Ovary (tissue), 9 donors: Measurements from ENCODE around the gene CORO6. TPM values are rescaled to one million over a fixed set of nuclear protein-coding genes. Genes with fewer than 3 reads are reported as not detected.

Experiments used
- DNase-seq, 5 donors: peaks; one replicate each; pipeline ENCODE4 v3.0.0-alpha.2; 2019 to 2020
- H3K27ac ChIP-seq, 2 donors: fragments of 200-600 bp; one replicate each; pipeline versions ENCODE4 v1.5.1 to v1.8.0; 2019 to 2022
- H3K27me3 ChIP-seq: fragments of 200-600 bp; one replicate; pipeline ENCODE4 v1.8.0; 2022
- H3K36me3 ChIP-seq: fragments of 200-600 bp; sonication (generic); one replicate; pipeline ENCODE4 v1.5.1; 2019
- H3K4me1 ChIP-seq: one replicate; pipeline ENCODE4 v1.8.1; 2013; ENCODE audit warnings: mild to moderate bottlenecking, moderate library complexity; ENCODE audit not compliant: insufficient read depth
- H3K4me3 ChIP-seq: fragments of 200-600 bp; sonication (generic); one replicate; pipeline ENCODE4 v1.5.1; 2017
- H3K9me3 ChIP-seq, 2 donors: fragments of 200-600 bp in 1 of 2; sonication (generic) in 1 of 2; one replicate each; pipeline versions ENCODE4 v1.5.1 to v1.8.1; 2013 to 2019; ENCODE audit warnings: mild to moderate bottlenecking in 1 of 2, moderate library complexity in 1 of 2
- CTCF ChIP-seq, 3 donors: fragments of 450-650 bp in 2 of 3; fragments of 200-600 bp in 1 of 3; IDR thresholded peaks; one replicate each; pipeline versions ENCODE4 v1.5.1 to v1.8.0; 2016 to 2022; ENCODE audit warnings: antibody characterized with exemption in 3 of 3, mild to moderate bottlenecking in 1 of 3
- EP300 ChIP-seq: sonication (generic); formaldehyde crosslinking; IDR thresholded peaks from one replicate; pipeline ENCODE4 v1.6.1; 2017; ENCODE audit warnings: antibody characterized with exemption
- POLR2A ChIP-seq: fragments of 450-650 bp; IDR thresholded peaks from one replicate; pipeline ENCODE4 v1.6.1; 2017; ENCODE audit warnings: antibody characterized with exemption, mild to moderate bottlenecking, moderate library complexity
- WGBS, 3 donors: extraction: QIAGEN DNeasy Blood & Tissue Kit in 1 of 3; methylation state at CpG; one replicate each; pipeline versions ENCODE4 v1.1.5 to v1.1.7; 2013 to 2017; 5-methylcytosine and 5-hydroxymethylcytosine counted together
- intact Hi-C, 4 donors: fragments of 100-400 bp; cut with DNase I; formaldehyde crosslinking; loops; one replicate each; pipeline versions ENCODE4 v1.11.0 to v1.15.1; 2022 to 2023
- polyA plus RNA-seq, 2 donors: library from polyadenylated mRNA; stranded (reverse); fragments of 200-250 nt in 1 of 2; fragments of 350-450 nt in 1 of 2; fragmentation: Illumina TruSeq in 1 of 2; extraction: RNeasy Lipid Tissue Mini Kit (QIAGEN cat#74804) in 1 of 2; gene quantifications; one replicate each; pipeline ENCODE4 v1.2.3, GENCODE V29; 2013 to 2014
- total RNA-seq, 7 donors: library from RNA; depleted of rRNA in 2 of 7; stranded (reverse); fragments of >200 nt in 2 of 7; fragmentation: NEBNext Ultra II Directional in 3 of 7; extraction: Animal tissue kit (Norgen Biotek cat#: 25700) in 3 of 7; gene quantifications; one replicate each; pipeline versions ENCODE4 v1.1.0 to v1.2.4, GENCODE V29; 2016 to 2023
- donor health status: DM: no; HTN: no; CAD: no; lungs with moderate emphysema.
- donor health status: DM: no; HTN: no; CAD: no.
- donor health status: Bipolar disorder and iron deficiency.
- donor health status: DM: yes; HTN: yes; CAD: no.
- donor health status: DM: no; HTN: no; CAD: no.
- donor health status: DM: yes; HTN: yes; CAD: no.

The CORO6 gene
- total and polyA plus RNA-seq, 9 donors, result 1.2 to 9.0 (median 3.5) TPM

- 0 to 1% (median 1%) methylated on average over 31 of the region's 31 CpGs for WGBS, 3 donors
- Histone ChIP-seq H3K36me3 (no peaks in the 10 kb centered on the region), H3K4me3 (peak overlapping the region; percentile 28), H3K9me3 (no peaks in the 10 kb centered on the region), H3K4me1 (peaks cover 29% of the 10 kb centered on the region), H3K27me3 (no peaks in the 10 kb centered on the region), H3K27ac (peak overlapping the region; percentile 50 to 71)
- DNase-seq, result peak in 3 of 5 donors; percentile 71 to 79 (median 76)
- intact Hi-C loops, result no loop called here
- no peak for TF ChIP-seq EP300
- TF ChIP-seq CTCF (IDR thresholded peaks at IDR 0.05), result no peak
- TF ChIP-seq POLR2A, result no peak
Measured at GRCh38 chr17:29591146-29591736, 31.5 kb downstream of the CORO6 start.

- 10 to 17% (median 12%) methylated on average over 30 of the region's 30 CpGs for WGBS, 3 donors
- TF ChIP-seq EP300 (no peak), POLR2A (no peak)
- Histone ChIP-seq H3K4me1 (peaks cover 30% of the 10 kb centered on the region), H3K36me3 (no peaks in the 10 kb centered on the region), H3K9me3 (no peaks in the 10 kb centered on the region), H3K4me3 (peak overlapping the region; percentile 41), H3K27me3 (no peaks in the 10 kb centered on the region), H3K27ac (peak overlapping the region; percentile 71 to 73)
- peak; percentile 28 to 64 (median 57) for DNase-seq
- intact Hi-C loops, result no loop called here
Measured at GRCh38 chr17:29590411-29591145, 32.1 kb downstream of the CORO6 start.

GRCh38 chr17:29589524-29590410, 32.9 kb downstream of the CORO6 start, which contains the start of gene GIT1:
TSS of gene GIT1 (minus strand) at chr17:29589648. CDS start at chr17:29589378, 270 bp downstream.
- Histone ChIP-seq H3K4me3 (peak within 1 kb of the TSS; percentile 86), H3K9me3 (no peaks in the 10 kb centered on the region), H3K36me3 (no peaks in the 10 kb centered on the region), H3K27me3 (no peaks in the 10 kb centered on the region), H3K4me1 (peaks cover 29% of the 10 kb centered on the region), H3K27ac (peak within 1 kb of the TSS; percentile 71 to 73)
- WGBS, 3 donors, result 4 to 7% (median 5%) methylated on average over 39 to 70 of the region's 70 CpGs
- intact Hi-C loops, result loop anchor here in 1 of 4 donors (10.0 kb wide), 1 partner anchor 335 kb away; no protein-coding TSS in a partner anchor
- DNase-seq, result peak; percentile 81 to 90 (median 86)
- TF ChIP-seq POLR2A (peak; percentile 27), CTCF (IDR thresholded peaks at IDR 0.05) (no peak)

GRCh38 chr17:29588562-29589411, 33.9 kb downstream of the CORO6 start:
- DNase-seq, result peak in 4 of 5 donors; percentile 28 to 62 (median 52)
- no peak for TF ChIP-seq CTCF (IDR thresholded peaks at IDR 0.05)
- no peak for TF ChIP-seq POLR2A
- no peak for TF ChIP-seq EP300
- Histone ChIP-seq H3K27me3 (no peaks in the 10 kb centered on the region), H3K9me3 (no peaks in the 10 kb centered on the region), H3K4me3 (peak overlapping the region; percentile 86), H3K27ac (peak overlapping the region; percentile 45 to 55), H3K4me1 (peaks cover 22% of the 10 kb centered on the region), H3K36me3 (no peaks in the 10 kb centered on the region)
- WGBS, 3 donors, result 1% methylated on average over 34 to 72 of the region's 72 CpGs
- intact Hi-C loops, result loop anchor here in 1 of 4 donors (10.0 kb wide), 1 partner anchor 336 kb away; no protein-coding TSS in a partner anchor
